Endodermal cell (in vitro differentiated cells): ENCODE measurements around the gene RPE65. TPM values are rescaled to one million over a fixed set of nuclear protein-coding genes. Genes with fewer than 3 reads are reported as not detected.

Experiments
- DNase-seq: peaks from one replicate; pipeline ENCODE4 v3.0.0-alpha.2; 2017
- H3K27ac ChIP-seq: 2 replicates; pipeline ENCODE4 v1.5.1; 2013; ENCODE audit warnings: mild to moderate bottlenecking, low read depth, low read length, moderate library complexity
- H3K27me3 ChIP-seq: 2 replicates; pipeline ENCODE4 v1.6.1; 2013; ENCODE audit warnings: mild to moderate bottlenecking, low read length, moderate library complexity; ENCODE audit not compliant: insufficient read depth, control insufficient read depth, poor library complexity, severe bottlenecking
- H3K36me3 ChIP-seq: 2 replicates; pipeline ENCODE4 v1.7.0; 2013; ENCODE audit warnings: mild to moderate bottlenecking, low read length, moderate library complexity; ENCODE audit not compliant: control insufficient read depth, insufficient read depth
- H3K4me1 ChIP-seq: one replicate; pipeline ENCODE4 v1.7.0; 2013; ENCODE audit warnings: low read length; ENCODE audit not compliant: control insufficient read depth, insufficient read depth
- H3K4me3 ChIP-seq: 2 replicates; pipeline ENCODE4 v1.5.1; 2013; ENCODE audit warnings: mild to moderate bottlenecking, low read length, moderate library complexity
- H3K9ac ChIP-seq: 2 replicates; pipeline ENCODE4 v1.6.1; 2013; ENCODE audit warnings: mild to moderate bottlenecking, low read length, moderate library complexity; ENCODE audit not compliant: poor library complexity, severe bottlenecking; ENCODE audit errors: extremely low read depth
- H3K9me3 ChIP-seq: 2 replicates; pipeline ENCODE4 v1.6.1; 2013; ENCODE audit warnings: mild to moderate bottlenecking, low read length, moderate library complexity; ENCODE audit not compliant: control insufficient read depth
- H3K27ac Mint-ChIP-seq: 2 replicates; pipeline ENCODE4 v1.8.0; 2020; ENCODE audit warnings: mixed read lengths
- H3K27me3 Mint-ChIP-seq: 2 replicates; pipeline ENCODE4 v1.8.0; 2021; ENCODE audit warnings: mild to moderate bottlenecking, mixed read lengths; ENCODE audit not compliant: insufficient read depth
- H3K36me3 Mint-ChIP-seq: 2 replicates; pipeline ENCODE4 v1.8.0; 2020; ENCODE audit warnings: low read depth, mixed read lengths
- H3K4me1 Mint-ChIP-seq: 2 replicates; pipeline ENCODE4 v1.8.0; 2020; ENCODE audit warnings: mixed read lengths
- H3K4me3 Mint-ChIP-seq: 2 replicates; pipeline ENCODE4 v1.8.0; 2020; ENCODE audit warnings: mild to moderate bottlenecking, moderate library complexity, mixed read lengths
- H3K9me3 Mint-ChIP-seq: 2 replicates; pipeline ENCODE4 v1.8.0; 2020; ENCODE audit warnings: mild to moderate bottlenecking, mixed read lengths
- CTCF ChIP-seq: fragments of 200-600 bp; sonication (generic); conservative IDR thresholded peaks from 2 replicates; pipeline ENCODE4 v1.5.0; 2021; ENCODE audit warnings: antibody characterized with exemption, mild to moderate bottlenecking
- WGBS, 2 experiments: methylation state at CpG; one replicate each; pipeline versions ENCODE4 v1.1.5 to v1.1.7; 2013; ENCODE audit warnings: missing lambda C conversion rate in 2 of 2, mixed read lengths in 1 of 2; ENCODE audit not compliant: insufficient coverage in 1 of 2, insufficient read length in 1 of 2; 5-methylcytosine and 5-hydroxymethylcytosine counted together
- total RNA-seq, 2 donors: library from RNA; stranded (reverse); fragmentation: NEBNext Ultra II Directional in 1 of 2; extraction: Animal tissue kit (Norgen Biotek cat#: 25700) in 1 of 2; gene quantifications; 2 replicates in 1 of 2; 3 replicates in 1 of 2; pipeline ENCODE4 v1.2.1, GENCODE V29; 2021

The RPE65 gene
- total RNA-seq, 2 donors from 2014 or later = not detected

- Mint-ChIP-seq H3K27me3 (no peaks in the 10 kb centered on the region), H3K27ac (no peak overlapping the region), H3K9me3 (no peaks in the 10 kb centered on the region), H3K4me1 (no peaks in the 10 kb centered on the region), H3K36me3 (no peaks in the 10 kb centered on the region), H3K4me3 (no peak overlapping the region)
- no peaks in the 10 kb centered on the region for H3K9me3 ChIP-seq
- no peaks in the 10 kb centered on the region for H3K36me3 ChIP-seq
- H3K4me3 ChIP-seq = no peak overlapping the region
- H3K9ac ChIP-seq = no peak overlapping the region
- no peak overlapping the region for H3K27ac ChIP-seq
- no peak for TF ChIP-seq CTCF
- WGBS, 2 experiments = 89 to 92% methylated on average over 3 of the region's 3 CpGs
- H3K4me1 ChIP-seq = no peaks in the 10 kb centered on the region
- peaks cover 33% of the 10 kb centered on the region for H3K27me3 ChIP-seq
- DNase-seq = no peak
These were observed 18.7 kb downstream of the RPE65 start for GRCh38 chr1:68431076-68431475.

GRCh38 chr1:68429233-68429808 is 20.4 kb downstream of the RPE65 start:
- no peaks in the 10 kb centered on the region for H3K36me3 Mint-ChIP-seq
- no peaks in the 10 kb centered on the region for H3K9me3 Mint-ChIP-seq

GRCh38 chr1:68426594-68426993 is 23.2 kb downstream of the RPE65 start:
- Mint-ChIP-seq H3K9me3 (no peaks in the 10 kb centered on the region), H3K36me3 (no peaks in the 10 kb centered on the region), H3K27me3 (no peaks in the 10 kb centered on the region), H3K4me3 (no peak overlapping the region), H3K4me1 (no peaks in the 10 kb centered on the region), H3K27ac (no peak overlapping the region)
- Histone ChIP-seq H3K9ac (no peak overlapping the region), H3K27me3 (no peaks in the 10 kb centered on the region), H3K4me3 (no peak overlapping the region), H3K27ac (no peak overlapping the region), H3K36me3 (no peaks in the 10 kb centered on the region), H3K9me3 (no peaks in the 10 kb centered on the region), H3K4me1 (no peaks in the 10 kb centered on the region)
- no peak for TF ChIP-seq CTCF
- 90 to 100% methylated on average over 1 to 2 of the region's 2 CpGs for WGBS, 2 experiments
- no peak for DNase-seq

More at GRCh38 chr1:68429233-68429808, 20.4 kb downstream of the RPE65 start:
- Histone ChIP-seq H3K9ac (no peak overlapping the region), H3K4me3 (no peak overlapping the region), H3K36me3 (no peaks in the 10 kb centered on the region), H3K27me3 (peaks cover 16% of the 10 kb centered on the region), H3K4me1 (no peaks in the 10 kb centered on the region), H3K27ac (no peak overlapping the region), H3K9me3 (no peaks in the 10 kb centered on the region)
- H3K4me1 Mint-ChIP-seq = no peaks in the 10 kb centered on the region
- no peak overlapping the region for H3K27ac Mint-ChIP-seq
- no peak for DNase-seq
- H3K27me3 Mint-ChIP-seq = no peaks in the 10 kb centered on the region
- no peak for TF ChIP-seq CTCF
- 89 to 98% methylated on average over 2 to 4 of the region's 4 CpGs for WGBS, 2 experiments
- H3K4me3 Mint-ChIP-seq = no peak overlapping the region
